Left renal cortex interstitium (tissue), 4 donors: ENCODE data around the gene PAPSS2. TPM values are rescaled to one million over a fixed set of nuclear protein-coding genes. Genes with fewer than 3 reads are reported as not detected.
"Not testable (repeated sequence)": the region's sequence is repeated elsewhere in the genome, so short reads cannot be mapped to it uniquely, and the experiment has no call there.

ENCODE experiments used
- DNase-seq, 4 donors: peaks; one replicate each; pipeline ENCODE4 v3.0.0-alpha.2; 2013; ENCODE audit warnings: low read depth in 4 of 4, low spot score in 2 of 4, missing footprints in 1 of 4
- polyA plus RNA-seq, 4 donors: library from polyadenylated mRNA; unstranded; fragments of 120-200 nt; gene quantifications; one replicate each; pipeline ENCODE4 v1.2.1, GENCODE V29; 2013; ENCODE audit not compliant: insufficient read length in 4 of 4

PAPSS2 gene
- 10 to 100 TPM; 35.3 to 51.3 (median 45.4) TPM for polyA plus RNA-seq

DNA sequence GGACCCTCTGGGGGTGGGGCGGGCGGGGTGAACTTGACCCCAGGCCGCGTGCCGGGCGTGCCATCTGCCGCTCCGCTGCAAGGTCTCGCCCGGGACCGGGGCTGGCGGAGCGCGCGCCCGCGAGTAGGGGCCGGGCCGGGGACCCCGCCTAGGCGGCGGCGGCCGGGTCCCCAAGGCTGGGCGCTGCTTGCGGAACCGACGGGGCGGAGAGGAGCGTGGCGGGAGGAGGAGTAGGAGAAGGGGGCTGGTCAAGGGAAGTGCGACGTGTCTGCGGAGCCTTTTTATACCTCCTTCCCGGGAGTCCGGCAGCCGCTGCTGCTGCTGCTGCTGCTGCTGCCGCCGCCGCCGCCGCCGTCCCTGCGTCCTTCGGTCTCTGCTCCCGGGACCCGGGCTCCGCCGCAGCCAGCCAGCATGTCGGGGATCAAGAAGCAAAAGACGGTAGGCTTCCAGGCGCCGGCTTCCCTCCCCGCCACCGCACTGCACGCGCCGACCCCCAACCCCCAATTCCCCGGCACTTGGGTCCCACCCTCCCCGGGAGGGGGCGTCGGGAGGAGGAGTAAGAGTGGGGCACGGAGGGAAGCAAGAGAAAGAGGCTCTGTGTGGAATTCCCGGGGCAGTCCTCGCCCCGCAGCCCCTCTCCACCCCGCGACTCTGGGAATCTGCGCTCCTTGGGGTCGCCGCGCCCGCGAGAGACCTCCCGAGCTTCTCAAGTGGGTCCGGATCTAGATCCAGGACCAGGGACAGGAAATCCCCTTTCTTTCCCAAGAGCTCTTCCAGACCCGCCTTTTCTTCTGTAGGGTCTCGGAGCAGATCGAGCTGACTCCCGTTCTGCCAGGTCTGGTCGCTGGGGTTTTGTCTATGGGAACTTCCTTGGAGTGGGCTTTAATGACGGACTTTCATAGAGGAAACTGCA, at the start of gene PAPSS2:
Gene PAPSS2 (plus strand): TSS at position 308 of the 913 bp plus-strand sequence. CDS start 104 bp downstream, at position 412.
- DNase-seq = peak in 2 of 4 donors; percentile 46 to 51

DNA sequence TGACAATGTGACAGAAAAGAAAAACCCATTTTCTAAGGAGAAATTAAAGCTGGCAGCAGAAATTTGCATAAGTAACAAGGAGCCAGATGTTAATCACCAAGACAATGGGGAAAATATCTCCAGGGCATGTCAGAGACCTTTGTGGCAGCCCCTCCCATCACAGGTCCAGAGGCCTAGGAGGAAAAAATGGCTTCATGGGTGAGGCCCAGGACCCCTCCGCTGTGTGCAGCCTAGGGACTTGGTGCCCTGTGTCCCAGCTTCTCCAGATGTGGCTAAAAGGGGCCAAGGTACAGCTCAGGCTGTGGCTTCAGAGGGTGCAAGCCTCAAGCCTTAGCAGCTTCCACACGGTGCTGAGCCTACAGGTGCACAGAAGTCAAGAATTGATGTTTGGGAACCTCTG, 48.3 kb upstream of the PAPSS2 start:
- DNase-seq = not testable (repeated sequence)

DNA sequence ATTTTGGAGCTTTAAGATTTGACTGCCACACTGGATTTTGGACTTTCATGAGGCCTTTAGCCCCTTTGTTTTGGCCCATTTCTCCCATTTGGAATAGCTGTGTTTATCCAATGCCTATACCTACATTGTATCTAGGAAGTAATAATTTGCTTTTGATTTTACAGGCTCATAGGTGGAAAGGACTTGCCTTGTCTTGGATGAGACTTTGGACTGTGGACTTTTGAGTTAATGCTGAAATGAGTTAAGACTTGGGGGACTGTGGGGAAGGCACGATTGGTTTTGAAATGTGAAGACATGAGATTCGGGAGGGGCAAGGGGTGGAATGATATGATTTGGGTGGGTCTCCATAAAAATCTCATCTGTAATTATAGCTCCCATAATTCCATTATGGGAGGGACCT, 47.6 kb upstream of the PAPSS2 start:
- no peak for DNase-seq

DNA sequence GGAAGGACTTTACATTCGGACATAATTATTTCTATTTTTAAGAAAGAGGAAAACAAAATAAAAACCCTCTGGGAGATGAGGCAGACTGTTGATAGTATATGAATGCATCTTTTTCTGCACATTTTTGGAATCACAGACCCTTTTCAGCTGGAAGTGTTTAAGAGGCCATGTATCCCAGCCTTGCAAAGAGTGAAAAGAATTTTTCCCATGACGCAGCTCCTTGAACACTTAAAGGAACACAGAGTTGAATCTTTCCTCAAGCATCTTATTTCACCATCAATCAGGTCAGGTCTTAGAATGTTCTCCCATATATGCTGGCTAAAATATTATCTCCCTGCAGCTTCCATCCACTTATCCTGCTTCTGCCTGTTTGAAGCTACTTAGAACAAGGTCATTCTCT, 45.9 kb upstream of the PAPSS2 start:
- DNase-seq = no peak

DNA sequence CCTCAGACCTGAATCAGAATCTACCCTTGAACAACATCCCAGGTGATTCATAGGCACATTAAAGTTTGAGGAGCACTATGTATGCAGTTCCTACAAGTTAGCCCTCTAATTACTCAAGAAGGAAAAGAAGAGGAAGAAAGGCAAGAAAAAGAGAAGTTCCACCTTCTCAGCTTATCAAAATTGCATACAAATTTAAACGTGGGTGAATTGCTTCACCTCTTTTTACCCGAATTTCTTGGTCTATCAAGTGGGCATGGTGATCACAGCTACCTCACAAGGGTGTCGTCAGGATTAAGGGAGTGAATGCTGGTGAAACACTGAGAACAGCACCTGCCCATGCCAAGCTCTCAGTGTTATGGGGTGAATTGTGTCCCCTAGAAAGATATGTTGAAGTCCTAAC, 43.8 kb upstream of the PAPSS2 start:
- no peak for DNase-seq

DNA sequence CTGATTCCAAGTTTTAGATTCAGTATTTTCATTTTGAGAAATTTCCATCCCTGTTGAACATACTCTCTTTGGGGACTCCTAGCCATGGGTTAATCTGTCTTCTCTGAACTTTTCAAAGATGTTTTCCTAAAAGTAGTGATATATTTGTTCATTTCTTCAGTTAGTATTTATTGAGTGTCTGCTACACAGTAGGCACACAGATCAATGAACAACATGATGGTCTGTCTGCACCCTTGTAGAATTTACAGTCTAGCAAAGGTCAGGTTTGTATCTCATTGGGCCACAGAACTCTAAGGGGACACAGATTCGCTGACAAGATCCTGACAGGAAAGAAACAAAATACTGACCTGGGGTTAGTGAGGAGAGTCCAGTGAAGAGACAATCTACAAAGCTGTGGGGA, 42.2 kb upstream of the PAPSS2 start:
- DNase-seq = no peak

DNA sequence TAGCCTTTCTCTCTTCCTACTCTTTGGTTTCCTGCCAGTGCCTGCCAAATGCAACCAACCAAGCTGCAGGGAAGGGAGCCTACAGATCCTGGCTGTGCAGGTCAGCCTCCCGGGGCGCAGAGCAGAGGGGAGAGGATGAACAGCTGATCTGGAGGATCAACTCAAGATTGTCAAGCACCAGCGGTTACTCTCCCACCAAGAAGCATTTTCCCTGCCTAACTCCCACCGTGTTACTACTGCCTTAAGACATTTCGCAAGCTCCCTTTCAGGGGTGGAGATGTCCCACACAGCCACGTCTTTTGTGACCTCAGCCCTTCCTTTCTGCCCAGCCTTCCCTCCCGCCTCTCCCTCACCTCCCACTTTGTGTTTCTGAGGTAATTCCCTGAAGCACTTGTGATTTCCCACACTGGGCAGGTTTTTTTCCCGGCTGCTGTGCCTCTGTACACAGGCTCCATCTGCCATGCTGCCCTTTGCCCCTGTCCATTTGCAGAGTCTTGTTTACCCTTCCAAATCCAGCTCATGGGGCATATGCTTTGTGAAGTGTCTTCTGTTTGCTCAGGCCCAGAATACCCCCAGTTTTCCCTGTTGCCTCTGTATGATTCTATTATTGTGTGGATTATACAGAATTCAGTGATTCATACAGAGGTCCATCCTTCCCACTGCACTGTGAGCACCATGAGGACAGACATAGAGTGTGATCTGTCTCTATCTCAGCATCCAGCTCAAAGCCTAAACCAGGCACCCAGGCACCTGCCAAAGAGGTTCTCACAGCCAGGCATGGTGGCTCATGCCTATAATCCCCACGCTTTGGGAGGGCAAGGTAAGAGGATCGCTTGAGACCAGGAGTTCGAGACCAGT, 40.9 kb upstream of the PAPSS2 start:
- no peak for DNase-seq

DNA sequence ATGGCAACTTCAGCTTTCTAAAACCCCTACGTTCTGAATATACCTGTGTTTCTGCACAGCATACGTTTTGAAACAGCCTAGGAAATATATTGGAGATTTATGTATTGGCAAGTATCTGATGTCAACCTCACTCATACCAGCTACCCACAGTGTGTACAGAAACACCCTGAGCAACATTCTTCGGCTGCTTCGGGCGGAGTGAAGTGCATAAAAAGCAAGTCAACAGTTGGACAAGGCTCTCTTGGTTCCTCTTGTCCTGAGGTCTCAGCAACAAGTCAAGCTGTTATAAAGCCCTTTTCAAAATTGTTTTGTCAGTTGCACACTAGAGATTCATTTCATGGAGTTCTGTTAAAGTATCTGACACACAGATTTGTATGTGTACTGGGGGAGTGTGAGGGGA, 40.0 kb upstream of the PAPSS2 start:
- DNase-seq = no peak

DNA sequence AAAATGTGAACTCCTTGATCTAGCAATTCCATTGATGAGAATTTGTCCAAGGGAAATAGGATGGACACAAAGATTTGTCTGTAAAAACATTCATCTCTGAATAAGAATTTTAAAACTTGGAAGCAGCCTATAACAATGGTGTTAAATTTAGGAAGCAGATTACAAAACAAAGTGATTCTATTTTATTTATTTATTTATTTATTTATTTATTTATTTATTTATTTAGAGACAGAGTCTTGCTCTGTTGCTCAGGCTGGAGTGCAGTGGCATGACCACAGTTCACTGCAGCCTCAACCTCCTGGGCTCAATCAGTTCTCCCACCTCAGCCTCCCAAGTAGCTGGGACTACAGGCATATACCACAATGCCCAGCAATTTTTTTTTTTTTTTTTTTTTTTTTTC, 38.2 kb upstream of the PAPSS2 start:
- not testable (repeated sequence) for DNase-seq

DNA sequence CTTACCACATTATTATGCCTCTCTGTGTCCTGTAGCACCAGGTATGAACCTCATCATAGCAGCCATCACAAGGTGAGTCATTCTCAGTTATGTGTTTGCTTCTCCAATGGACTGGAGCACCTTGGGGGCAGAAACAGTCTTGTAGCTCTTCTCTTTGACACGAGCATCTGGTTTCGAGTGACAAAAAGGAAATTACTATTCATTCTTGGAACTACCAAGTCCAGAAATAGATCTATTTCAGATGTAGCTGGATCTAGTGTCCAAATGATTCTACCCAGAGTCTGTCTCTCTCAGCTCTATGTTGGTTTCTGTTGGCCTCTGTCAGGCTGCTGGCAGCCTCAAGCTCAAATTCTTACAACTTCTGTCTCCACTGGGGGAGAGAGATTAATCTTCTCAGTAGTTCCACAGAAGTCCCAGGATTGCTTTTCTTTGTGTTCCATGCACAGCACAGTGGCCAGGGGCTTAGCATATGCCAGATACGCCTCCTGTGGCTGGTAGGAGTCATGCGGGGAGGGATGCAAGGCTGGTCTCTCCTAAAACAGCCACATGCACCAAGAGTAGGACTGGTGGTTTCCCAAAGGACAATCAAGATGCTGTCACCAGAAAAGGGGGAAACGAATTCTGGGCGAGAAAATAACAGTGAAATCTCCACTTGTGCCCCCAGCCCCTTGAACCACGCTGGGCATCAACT, 37.2 kb upstream of the PAPSS2 start:
- no peak for DNase-seq

DNA sequence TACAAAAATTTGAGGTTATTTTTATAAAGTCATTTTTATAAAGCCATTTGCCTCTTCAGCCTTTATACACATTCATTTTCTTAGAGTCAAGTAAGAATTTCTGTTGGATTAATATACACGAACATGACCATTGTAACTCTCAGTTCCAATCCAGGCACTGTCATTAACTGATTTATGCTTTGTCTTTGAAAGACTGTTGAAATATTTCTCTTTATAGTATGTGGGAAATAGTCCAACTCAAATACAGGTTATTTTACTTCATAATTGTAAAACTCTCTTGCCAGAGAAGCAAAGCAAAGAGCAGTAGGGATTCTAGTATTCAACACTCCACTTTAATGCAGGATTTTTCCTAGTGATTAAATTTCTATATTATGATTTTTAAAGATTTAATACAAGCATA, 36.5 kb upstream of the PAPSS2 start:
- no peak for DNase-seq

DNA sequence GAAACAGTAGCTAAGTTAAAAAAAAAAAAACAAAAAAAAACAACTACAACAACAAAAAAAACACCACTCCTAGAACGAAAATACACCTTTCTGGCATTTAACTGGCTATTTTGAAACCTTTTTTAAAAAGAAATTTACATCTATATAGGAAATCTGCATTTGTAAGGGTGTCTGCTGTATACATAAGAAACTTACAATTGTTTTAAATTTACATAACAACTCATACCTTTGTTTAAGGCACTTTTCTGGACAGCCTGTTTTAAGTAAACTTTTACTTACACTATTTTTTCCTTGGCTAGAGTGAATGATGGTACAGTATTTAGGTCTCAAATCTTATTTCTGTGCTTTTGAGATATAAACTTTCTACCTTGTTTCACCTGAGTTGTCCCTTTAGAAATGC, 34.0 kb upstream of the PAPSS2 start:
- DNase-seq = no peak

DNA sequence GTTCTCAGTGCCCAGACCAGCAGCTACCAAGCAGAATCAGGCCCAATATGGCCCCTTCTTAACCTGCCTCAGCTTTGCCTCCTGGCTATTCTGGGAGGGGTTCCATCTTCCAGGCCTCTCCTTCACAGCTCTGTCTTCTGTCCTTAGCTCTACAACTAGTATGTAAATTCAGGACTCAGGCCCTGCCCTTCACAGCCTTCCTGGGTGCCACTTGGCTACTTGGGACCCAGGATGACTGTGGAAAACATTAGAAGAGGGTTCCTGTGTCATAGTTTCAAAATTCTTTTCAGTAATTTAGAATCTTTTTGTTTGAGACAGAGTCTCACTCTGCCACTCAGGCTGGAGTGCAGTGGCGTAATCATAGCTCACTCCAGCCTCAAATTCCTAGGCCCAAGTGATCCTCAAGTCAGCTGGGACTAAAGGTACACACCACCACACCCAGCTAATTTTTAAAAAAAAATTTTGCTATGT, 33.2 kb upstream of the PAPSS2 start:
- no peak for DNase-seq

DNA sequence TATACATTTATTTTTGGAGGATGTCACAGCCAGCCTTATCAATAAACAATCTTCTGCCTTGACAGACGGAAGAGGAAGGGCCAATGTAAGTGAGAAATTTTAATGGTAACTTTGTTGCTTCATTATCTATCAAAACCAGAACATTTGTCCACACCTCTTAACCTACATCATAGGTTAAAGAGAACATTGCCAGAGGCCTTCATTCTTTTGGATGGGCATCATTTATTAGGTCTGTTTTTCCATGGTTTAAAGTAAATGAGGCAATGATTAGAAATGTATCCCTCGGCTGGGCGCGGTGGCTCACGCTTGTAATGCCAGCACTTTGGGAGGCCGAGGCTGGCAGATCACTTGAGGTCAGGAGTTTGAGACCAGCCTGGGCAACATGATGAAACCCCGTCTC, 29.5 kb upstream of the PAPSS2 start:
- DNase-seq = no peak

DNA sequence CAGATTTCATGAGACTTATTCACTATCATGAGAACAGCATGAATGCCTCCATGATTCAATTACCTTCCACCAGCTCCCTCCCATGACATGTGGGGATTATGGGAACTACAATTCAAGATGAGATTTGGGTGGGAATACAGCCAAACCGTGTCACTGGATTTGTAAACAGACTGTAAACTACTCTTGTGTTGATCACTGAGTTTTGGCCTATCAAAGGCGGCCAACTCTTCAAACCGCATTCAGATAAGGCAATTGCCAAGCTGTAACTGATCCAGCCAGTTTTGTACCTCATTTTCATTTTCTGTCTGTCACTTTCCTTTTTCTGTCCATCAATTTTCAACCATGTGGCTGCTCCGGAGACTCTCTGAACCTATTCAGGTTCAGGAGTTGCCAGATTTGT, 27.2 kb upstream of the PAPSS2 start:
- DNase-seq = no peak

DNA sequence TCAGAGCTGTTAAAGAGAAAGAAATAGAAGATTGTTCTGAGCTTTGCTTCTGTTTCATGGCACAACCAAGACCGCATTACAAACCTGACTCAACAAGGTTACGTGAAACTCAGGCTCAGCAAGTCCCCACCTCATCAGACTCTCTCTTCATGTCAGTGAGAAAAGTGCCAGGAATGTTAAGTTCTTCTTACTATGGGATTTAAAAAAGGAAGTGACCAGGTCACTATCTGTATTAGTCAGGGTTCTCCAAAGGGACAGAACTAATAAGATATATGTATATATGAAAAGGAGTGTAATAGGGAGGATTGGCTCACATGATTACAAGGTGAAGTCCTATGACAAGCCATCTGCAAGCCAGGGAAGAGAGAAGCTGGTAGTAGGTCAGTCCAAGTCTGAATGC, 25.4 kb upstream of the PAPSS2 start:
- no peak for DNase-seq

DNA sequence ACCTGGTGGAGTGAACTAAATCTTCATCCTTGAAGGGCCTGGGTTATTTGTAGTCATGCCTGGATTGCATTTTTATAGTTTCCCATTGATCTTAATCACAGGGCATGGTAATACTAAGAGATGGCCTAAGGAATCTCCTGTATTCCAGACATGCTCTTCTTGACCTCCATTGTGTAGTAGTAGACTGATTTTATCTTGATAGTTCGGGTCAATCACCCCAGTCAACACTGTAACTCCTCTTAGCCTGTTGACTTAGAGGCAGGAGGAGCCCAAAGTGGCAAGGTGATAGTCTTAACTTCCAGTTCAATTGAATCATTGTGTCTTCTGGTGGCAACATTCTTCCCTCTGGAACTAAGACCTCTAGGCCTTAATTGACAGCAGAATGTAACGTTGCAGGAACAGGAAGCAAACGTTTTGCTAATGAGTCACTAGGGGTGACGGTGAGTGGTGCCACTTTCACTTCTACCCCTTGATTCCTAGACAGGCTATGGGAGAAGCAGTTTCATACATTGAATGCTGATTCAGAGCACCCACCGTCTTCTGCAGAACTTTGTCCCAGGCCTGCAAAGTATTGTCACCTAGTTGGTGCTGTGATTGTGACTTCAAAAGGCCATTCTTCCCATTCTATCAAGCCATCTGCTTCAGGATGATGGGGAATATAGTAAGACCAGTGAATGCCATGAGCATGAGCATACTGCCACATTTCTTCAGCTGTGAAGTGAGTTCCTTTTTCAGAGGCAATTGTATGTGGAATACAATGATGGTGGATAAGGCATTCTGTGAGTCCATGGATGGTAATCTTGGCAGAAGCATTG, 24.0 kb upstream of the PAPSS2 start:
- no peak for DNase-seq

DNA sequence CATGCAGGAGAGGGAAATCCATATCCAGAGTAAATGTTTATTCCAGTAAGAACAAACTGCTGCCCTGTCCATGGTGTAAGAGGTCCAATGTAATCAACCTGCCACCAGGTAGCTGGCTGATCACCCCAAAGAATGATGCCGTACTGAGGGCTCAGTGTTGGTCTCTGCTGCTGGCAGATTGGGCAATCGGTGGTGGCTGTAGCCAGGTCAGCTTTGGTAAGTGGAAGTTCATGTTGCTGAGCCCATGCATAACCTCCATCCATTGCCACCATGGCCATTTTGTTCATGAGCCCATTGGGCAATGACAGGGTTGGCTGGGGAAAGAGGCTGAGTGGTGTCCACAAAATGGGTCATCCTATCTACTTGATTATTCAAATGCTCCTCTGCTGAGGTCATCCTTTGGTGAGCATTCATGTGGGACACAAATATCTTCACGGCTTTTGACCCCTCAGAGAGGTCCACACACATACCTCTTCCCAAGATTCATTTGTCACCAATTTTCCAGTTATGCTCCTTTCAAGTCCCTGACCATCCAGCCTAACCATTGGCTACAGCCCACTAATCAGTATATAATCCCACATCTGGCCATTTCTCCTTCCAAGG, 23.3 kb upstream of the PAPSS2 start:
- DNase-seq = no peak

DNA sequence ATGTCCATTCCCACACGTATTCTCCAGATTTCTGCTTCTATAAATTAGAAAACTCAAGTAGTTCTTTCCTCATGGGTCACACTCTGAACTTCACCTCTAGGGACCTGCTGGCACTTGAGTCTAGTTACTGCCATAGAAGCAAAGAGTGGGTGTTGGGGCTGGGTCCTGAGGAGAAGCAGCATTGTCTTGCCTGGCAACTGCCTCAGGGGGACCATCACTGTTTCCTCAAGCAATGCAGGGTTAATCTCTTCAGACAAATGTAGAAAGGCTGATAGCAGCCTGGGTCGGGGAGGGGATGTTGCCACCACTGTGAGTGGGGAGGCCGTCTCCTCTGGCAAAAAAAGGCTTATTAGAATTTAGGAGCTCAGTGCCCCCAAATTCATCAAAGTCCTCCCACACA, 20.2 kb upstream of the PAPSS2 start:
- no peak for DNase-seq

DNA sequence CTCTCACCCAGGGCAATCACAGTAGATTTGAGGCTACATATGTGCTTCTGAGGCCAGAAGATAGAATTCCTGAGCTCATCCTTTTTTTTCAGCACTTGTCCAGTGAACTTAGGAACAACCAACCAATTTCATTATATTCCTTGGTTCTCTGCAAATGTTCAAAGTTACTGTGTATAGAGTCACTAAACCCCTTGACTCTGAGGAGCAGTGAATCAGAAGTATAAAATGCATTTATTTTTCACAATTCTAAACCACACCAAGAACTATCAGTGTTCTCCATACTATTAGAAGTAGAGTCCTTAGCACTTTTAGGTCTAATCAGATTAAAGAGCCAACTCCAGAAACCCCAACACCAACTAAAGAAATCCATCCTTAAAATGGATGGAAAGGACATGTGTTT, 19.6 kb upstream of the PAPSS2 start:
- DNase-seq = no peak
